Hypothalamus (tissue), 51 donors: Measurements from ENCODE around the gene NALCN.
"Not testable (repeated sequence)": the region's sequence is repeated elsewhere in the genome, so short reads cannot be mapped to it uniquely, and the experiment has no call there.

Source experiments
- DNase-seq, 51 donors: peaks; one replicate each; lab custom pipeline; 2025; lab: John Stamatoyannopoulos, UW

Gene NALCN

DNA sequence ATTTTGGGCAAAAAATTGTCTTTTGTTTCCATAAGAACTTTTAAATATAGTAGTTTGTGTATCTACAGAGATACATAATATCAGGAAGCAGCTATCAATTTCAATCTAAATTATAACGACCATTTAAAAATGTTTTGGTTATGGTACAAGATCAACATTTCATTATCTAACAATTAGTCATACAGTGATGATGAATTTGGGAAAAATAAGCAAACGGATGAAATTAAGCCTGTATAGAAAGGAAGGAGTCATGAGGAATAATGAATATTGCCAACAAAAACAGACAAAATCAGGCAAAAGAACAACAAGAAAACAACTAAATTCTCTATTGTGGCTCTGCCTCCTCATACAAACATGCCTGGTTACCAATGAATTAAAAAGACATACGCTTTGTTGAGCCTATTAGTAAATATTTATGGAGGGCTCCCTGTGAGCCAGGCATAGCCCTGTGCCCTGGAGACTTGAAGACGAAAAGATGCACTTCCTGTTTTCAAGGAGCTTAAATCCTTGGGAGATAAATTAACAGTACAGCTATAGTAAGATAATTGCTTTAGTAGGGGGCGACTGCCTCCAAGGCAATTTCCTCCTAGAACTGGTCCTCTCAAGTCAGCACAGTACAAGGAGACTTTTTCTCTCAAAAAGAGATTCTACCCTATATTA is 73.0 kb downstream of the NALCN start:
- DNase-seq = no peak

- DNase-seq = no peak
These were observed 74.8 kb downstream of the NALCN start for GRCh38 chr13:101341464-101341863.

GRCh38 chr13:101339202-101339601 is 77.1 kb downstream of the NALCN start:
- DNase-seq = no peak

DNA sequence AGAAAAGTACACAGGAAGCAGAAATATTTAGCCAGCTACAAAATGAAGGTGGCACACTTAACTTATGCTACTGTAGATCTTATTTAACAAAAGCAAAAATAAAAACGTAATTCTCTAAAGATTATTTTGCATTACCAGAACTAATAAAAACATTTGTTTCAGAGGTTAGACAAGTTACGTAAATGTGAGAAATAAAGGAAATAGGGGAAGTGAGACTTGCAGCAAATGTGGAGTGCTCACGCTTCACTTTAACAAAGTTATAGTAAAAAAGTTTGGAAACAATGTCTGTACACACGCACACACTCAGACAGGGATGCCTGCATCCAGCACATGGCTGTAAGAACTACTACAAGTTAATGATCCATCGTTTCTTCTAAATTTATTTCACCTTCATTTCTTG is 83.7 kb downstream of the NALCN start:
- no peak for DNase-seq

DNA sequence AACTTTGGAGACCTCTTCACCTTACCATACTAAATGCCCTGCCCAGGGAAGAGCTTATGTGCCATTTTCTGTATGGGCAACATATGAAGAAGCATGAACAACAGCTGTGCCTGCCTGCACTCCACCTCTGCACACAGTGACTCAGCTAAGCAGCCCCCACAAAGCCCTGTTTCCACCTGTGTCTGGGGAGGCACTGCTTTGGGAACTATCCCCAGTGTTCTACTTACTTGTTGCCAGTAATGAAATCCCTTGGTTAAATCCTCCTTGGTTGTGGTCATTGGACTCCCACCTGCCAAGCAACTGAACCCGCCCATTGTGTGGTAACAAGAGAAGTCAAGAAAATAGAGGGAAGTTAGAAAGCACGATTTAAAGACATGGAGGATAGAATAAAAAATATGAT is 84.6 kb downstream of the NALCN start:
- no peak for DNase-seq

GRCh38 chr13:101327871-101328270 is 88.4 kb downstream of the NALCN start:
- no peak for DNase-seq

DNA sequence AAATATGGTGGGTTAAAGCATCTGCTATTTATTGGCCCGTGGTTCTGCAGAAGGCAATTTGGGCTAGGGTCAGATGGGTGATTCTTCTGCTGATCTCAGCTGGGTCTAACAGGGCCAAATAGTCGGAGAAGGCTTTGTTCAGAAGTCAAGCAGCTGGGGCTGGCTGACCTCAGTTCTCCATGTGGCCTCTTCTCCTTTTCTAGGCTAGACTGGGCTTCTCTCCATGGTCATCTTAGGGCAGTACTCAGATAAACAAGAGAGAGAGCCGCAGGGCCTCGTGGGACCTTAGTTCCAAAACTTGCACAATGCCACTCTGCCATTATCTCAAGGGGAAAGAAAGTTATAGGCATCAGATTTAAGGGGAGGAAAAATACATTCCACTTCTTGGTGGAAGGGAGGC is 89.6 kb downstream of the NALCN start:
- no peak for DNase-seq

DNA sequence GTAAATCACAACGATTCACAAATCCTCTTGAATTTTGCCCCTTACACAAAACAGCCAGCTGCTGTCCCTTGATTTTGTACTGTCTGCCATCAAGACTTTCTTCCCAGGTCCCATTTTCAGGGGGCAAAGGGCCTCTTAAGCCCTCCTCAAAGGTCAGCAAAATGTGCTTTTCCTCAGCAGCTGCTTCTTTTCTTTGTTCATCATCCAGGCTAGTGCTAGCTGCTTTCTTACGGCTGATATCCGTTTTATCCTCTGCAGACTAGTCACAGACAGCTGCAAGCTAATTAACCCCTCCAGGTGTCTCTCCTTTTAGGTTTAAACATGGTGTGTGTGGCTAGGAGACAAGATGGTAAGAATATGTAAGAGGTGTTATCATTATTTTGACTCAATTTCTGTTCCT is 90.9 kb downstream of the NALCN start:
- no peak for DNase-seq

- DNase-seq = no peak
These were observed 92.7 kb downstream of the NALCN start for GRCh38 chr13:101323601-101324000.

DNA sequence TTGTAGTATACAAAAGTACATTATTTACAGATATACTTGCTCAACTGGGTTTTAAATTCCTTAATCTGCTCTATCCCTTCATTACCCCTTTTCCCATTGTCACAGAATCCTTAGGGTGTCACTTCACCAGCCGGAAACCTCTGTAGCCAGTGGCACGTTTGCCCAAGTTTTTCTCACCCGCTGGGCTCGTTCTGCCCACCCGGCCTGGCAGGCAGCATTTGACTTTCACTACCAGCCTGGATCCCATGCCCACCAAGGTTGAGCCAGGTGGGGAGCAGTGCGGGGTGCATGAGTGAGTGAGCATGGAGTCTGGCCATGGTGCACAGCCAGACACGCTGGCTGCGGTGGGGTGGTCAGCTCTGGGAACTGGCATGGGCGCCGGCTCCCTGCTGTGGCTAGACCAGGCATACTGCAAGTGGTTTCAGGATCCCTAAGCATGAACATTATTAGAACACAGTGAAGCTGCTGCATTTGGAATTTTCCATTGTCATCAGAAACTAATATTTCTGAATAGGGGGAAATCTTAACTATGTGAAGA is 98.3 kb downstream of the NALCN start:
- DNase-seq = no peak

- DNase-seq = not testable (repeated sequence)
These were observed 102.8 kb downstream of the NALCN start for GRCh38 chr13:101313479-101313878.

- no peak for DNase-seq
These were observed 107.2 kb downstream of the NALCN start for GRCh38 chr13:101309014-101309619.

GRCh38 chr13:101308247-101309013 is 107.9 kb downstream of the NALCN start:
- no peak for DNase-seq

GRCh38 chr13:101307181-101307701 is 109.1 kb downstream of the NALCN start:
- no peak for DNase-seq

DNA sequence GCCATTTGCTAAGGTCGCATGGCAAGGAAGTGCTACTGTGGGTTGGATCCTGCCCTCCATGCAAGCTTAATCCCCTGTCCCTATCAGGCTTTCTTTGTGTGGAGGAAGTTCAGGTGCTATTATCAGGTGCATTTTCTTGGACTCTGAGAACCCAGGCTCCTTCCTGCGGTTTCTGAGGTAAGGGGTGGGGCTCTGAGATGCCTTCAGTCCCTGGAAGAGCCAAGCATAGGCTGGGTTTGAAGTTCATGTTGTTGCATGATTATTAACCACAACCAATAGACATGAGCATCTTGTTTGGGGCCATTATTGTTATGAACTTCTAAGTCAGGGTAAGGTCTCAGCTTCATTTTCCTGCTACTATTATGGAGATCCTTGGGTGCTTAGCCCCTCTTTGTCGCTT is 109.5 kb downstream of the NALCN start:
- DNase-seq = no peak

- DNase-seq = no peak
These were observed 110.3 kb downstream of the NALCN start for GRCh38 chr13:101305981-101306411.

GRCh38 chr13:101303521-101303920 is 112.8 kb downstream of the NALCN start:
- DNase-seq = peak in 13 of 51 donors; percentile 3 to 35 (median 20)

DNA sequence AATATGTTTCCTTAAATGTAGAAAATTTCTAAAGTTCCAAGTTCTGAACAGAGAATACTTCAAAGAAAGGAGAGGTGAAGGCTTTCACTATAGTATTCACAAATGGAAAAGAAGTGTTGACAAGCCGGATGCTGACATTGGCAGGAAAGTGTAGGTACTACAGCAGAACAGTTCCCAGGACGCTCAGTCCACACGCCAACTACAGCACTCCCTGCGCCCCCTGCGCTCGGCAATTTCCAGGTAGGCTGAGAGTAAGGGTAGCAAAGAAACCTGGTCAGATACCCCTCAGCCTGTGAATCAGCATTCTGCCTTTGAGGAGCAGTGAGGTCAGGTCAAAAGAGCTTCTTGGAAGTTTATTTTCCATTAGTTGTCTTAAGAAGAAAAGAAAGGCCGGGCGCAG is 115.3 kb downstream of the NALCN start:
- DNase-seq = no peak

DNA sequence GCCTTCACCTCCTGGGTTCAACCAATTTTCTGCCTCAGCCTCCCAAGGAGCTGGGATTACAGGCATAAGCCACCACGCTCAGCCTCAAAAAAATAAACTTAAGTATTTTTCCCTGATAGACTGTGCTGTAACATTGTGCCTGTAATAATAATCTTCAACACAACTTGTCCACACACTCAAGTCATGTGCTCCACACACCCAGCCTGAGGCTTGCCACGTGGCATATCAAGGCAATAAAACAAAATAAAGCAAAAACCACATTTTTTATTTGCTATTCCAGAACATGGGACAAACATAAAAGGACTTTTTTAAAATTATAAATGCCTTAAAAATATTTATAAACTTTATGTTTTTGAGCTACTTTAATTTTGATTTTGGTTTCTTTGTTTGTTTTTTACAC is 115.8 kb downstream of the NALCN start:
- no peak for DNase-seq

DNA sequence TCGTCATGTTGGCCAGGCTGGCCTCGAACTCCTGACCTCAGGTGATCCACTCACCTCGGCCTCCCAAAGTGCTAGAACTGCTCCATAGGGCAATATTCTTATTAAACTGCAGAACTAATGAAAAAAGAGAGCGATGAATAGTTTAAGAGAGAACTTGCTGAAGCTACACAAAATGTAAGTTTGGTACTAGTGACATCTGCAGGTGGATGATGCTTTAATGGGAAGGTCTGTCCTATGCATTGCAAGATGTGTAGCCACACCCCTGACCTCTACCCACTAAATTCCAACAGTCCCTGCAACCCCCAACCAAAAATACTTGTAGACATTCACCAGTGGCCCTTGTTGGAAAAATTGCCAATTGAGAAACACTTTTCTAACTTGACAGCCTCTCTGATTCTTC is 117.8 kb downstream of the NALCN start:
- no peak for DNase-seq

DNA sequence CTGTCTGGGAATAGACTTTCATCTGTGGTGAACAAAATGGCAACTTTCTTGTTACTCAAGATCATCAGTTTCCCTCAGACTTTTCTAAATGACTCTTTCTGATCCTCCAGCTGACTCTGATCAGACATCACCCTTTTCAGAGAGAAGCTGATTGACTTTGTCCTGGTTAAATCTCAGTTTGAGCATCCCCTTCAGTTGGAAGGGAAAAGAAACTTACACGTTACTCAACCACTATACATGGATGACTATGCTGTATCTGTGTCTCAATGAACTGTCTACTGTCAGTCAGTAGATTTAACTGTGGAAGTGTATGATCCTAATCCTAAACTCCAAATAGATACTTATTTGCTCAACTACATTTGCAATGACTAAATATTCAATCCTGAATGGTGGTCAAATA is 118.5 kb downstream of the NALCN start:
- DNase-seq = no peak
